K562 (cell line): Measurements from ENCODE around the gene RASSF1. TPM values are rescaled to one million over a fixed set of nuclear protein-coding genes. Genes with fewer than 3 reads are reported as not detected.

Experiments used
- ATAC-seq: fragments of 200-7000 bp; cut with Tn5 transposase; 3 replicates; pipeline ENCODE4 v1.9.1; 2020; ENCODE audit warnings: moderate library complexity
- BruUV-seq: library from RNA; stranded (reverse); fragments of 400-500 nt; replicated peaks from 2 replicates; lab custom pipeline; 2021; lab: Mats Ljungman, UMichigan
- CTCF ChIA-PET: fragments of 300-600 bp; formaldehyde crosslinking; extraction: SDS; loops from one replicate; lab custom pipeline; 2021; ENCODE audit warnings: low intra/inter-chr PET ratio; lab: Yijun Ruan, JAX
- POLR2A ChIA-PET: fragments of 300-600, 350-650 bp; sonication (Branson Sonifier 250); formaldehyde crosslinking; extraction: SDS; loops from one replicate; lab custom pipeline; 2021; ENCODE audit warnings: antibody characterized with exemption, inconsistent platforms; lab: Yijun Ruan, JAX
- DNase-seq, 4 experiments: peaks; one replicate each; pipeline versions ENCODE4 v3.0.0 to v3.0.0-alpha.2; 2011 to 2018; ENCODE audit warnings: low spot score in 3 of 4, mixed read lengths in 3 of 4; ENCODE audit errors: extremely low read depth in 1 of 4
- FAIRE-seq: peaks from 2 replicates; lab custom pipeline; 2011; peaks lifted over from hg19 to GRCh38; lab: Jason Lieb, UNC
- H2AFZ ChIP-seq: 2 replicates; pipeline ENCODE4 v1.6.0; 2011; ENCODE audit warnings: low read depth, low read length, control low read depth, inconsistent platforms
- H3K27ac ChIP-seq: fragments of 200-600 bp; 3 replicates; pipeline ENCODE4 v1.8.0; 2011; ENCODE audit warnings: low read depth, mild to moderate bottlenecking, control low read depth, inconsistent platforms, low read length, moderate library complexity, mixed read lengths; ENCODE audit errors: extremely low read depth
- H3K27me3 ChIP-seq, 2 experiments: fragments of 300-600 bp in 1 of 2; 2 replicates in 1 of 2; 3 replicates in 1 of 2; pipeline versions ENCODE4 v1.6.0 to v1.8.0; 2011; ENCODE audit warnings: inconsistent platforms in 2 of 2, low read length in 2 of 2, mild to moderate bottlenecking in 1 of 2, mixed read lengths in 1 of 2, moderate library complexity in 1 of 2; ENCODE audit not compliant: control insufficient read depth in 2 of 2, insufficient read depth in 2 of 2
- H3K36me3 ChIP-seq: fragments of 300-600 bp; 3 replicates; pipeline ENCODE4 v1.8.0; 2011; ENCODE audit warnings: mild to moderate bottlenecking, low read length, inconsistent platforms; ENCODE audit not compliant: control insufficient read depth, insufficient read depth
- H3K4me1 ChIP-seq, 2 experiments: fragments of 200-600 bp in 1 of 2; replicated peaks in 1 of 2; 2 replicates in 1 of 2; 3 replicates in 1 of 2; pipeline versions ENCODE4 v1.5.1 to v1.8.0; 2011; ENCODE audit warnings: inconsistent platforms in 2 of 2, low read length in 2 of 2, mild to moderate bottlenecking in 1 of 2, mixed read lengths in 1 of 2, moderate library complexity in 1 of 2; ENCODE audit not compliant: control insufficient read depth in 2 of 2, insufficient read depth in 2 of 2
- H3K4me2 ChIP-seq: 2 replicates; pipeline ENCODE4 v1.6.1; 2011; ENCODE audit warnings: low read length, control low read depth, inconsistent platforms, mixed read lengths; ENCODE audit not compliant: insufficient read depth
- H3K4me3 ChIP-seq: fragments of 200-600 bp; sonication (generic), shearing (Covaris generic); 2 replicates; pipeline ENCODE4 v1.5.1; 2016; ENCODE audit warnings: control low read depth, inconsistent platforms
- H3K79me2 ChIP-seq: fragments of 200-600 bp; 3 replicates; pipeline ENCODE4 v1.8.0; 2011; ENCODE audit warnings: low read length, inconsistent platforms; ENCODE audit not compliant: control insufficient read depth, insufficient read depth
- H3K9ac ChIP-seq, 2 experiments: 2 replicates each; pipeline versions ENCODE4 v1.6.0 to v1.6.1; 2011; ENCODE audit warnings: low read depth in 2 of 2, low read length in 2 of 2, control low read depth in 1 of 2, inconsistent platforms in 1 of 2, mild to moderate bottlenecking in 1 of 2, mixed read lengths in 1 of 2; ENCODE audit not compliant: insufficient read depth in 1 of 2
- H3K9me1 ChIP-seq: one replicate; pipeline ENCODE4 v1.6.0; 2011; ENCODE audit warnings: inconsistent platforms, mild to moderate bottlenecking, low read length, moderate library complexity; ENCODE audit not compliant: control insufficient read depth, insufficient read depth
- H3K9me3 ChIP-seq: replicated peaks from 2 replicates; pipeline ENCODE4 v1.5.1; 2011; ENCODE audit warnings: low read depth, low read length, inconsistent platforms; ENCODE audit not compliant: control insufficient read depth, insufficient read depth
- H4K20me1 ChIP-seq: replicated peaks from 2 replicates; pipeline ENCODE4 v1.6.1; 2011; ENCODE audit warnings: low read length, inconsistent platforms, mixed read lengths; ENCODE audit not compliant: control insufficient read depth, insufficient read depth
- NR2C2 ChIP-seq, 2 experiments: fragments of 200-800 bp in 1 of 2; sonication (Bioruptor generic) in 1 of 2; sonication (generic) in 1 of 2; formaldehyde crosslinking in 1 of 2; IDR thresholded peaks; 2 replicates each; pipeline versions ENCODE4 v1.6.1 to v1.8.0; 2016 to 2022; ENCODE audit warnings: mild to moderate bottlenecking in 1 of 2, missing compliant biosample characterization in 1 of 2, missing genetic modification characterization in 1 of 2, missing genetic modification reagents in 1 of 2
- POLR2G ChIP-seq: fragments of 200-400 bp; formaldehyde crosslinking; IDR thresholded peaks from 2 replicates; pipeline ENCODE4 v1.6.1; 2017; ENCODE audit warnings: low read depth, mild to moderate bottlenecking, antibody characterized with exemption, low read length, moderate library complexity
- RBFOX2 ChIP-seq: fragments of 200-400 bp; formaldehyde crosslinking; IDR thresholded peaks from 2 replicates; pipeline ENCODE4 v1.6.1; 2017; ENCODE audit warnings: low read depth, mild to moderate bottlenecking, low read length, moderate library complexity
- RFX1 ChIP-seq: fragments of 450-650 bp; IDR thresholded peaks from 2 replicates; pipeline ENCODE4 v1.6.1; 2016; ENCODE audit warnings: mild to moderate bottlenecking, moderate library complexity
- SLC30A9 ChIP-seq: fragments of 250-450 bp; sonication (Bioruptor Pico); IDR thresholded peaks from 2 replicates; pipeline ENCODE4 v1.8.0; 2022; ENCODE audit warnings: mild to moderate bottlenecking, moderate library complexity
- ZBTB17 ChIP-seq: fragments of 450-650 bp; formaldehyde crosslinking; IDR thresholded peaks from 2 replicates; pipeline ENCODE4 v1.4.0; 2020; ENCODE audit warnings: mild to moderate bottlenecking
- ZFX ChIP-seq: sonication (generic); formaldehyde crosslinking; IDR thresholded peaks from 2 replicates; pipeline ENCODE4 v1.8.0; 2022; ENCODE audit warnings: mild to moderate bottlenecking, missing genetic modification reagents, moderate library complexity
- ZNF311 ChIP-seq: fragments of 250-450 bp; sonication (Bioruptor Pico); IDR thresholded peaks from 2 replicates; pipeline ENCODE4 v1.4.0; 2020; ENCODE audit warnings: mild to moderate bottlenecking, moderate library complexity
- WGBS: fragments of 100-300 bp; shearing (Covaris generic); methylation state at CpG from one replicate; pipeline ENCODE4 v1.1.6; 2016; ENCODE audit warnings: low coverage, mixed read lengths; ENCODE audit not compliant: insufficient coverage; ENCODE audit errors: missing lambda C conversion rate; 5-methylcytosine and 5-hydroxymethylcytosine counted together
- in situ Hi-C: fragments of 300-500 bp; cut with MboI; formaldehyde crosslinking; loops from 4 replicates; pipeline ENCODE4 v1.15.0; 2018; ENCODE audit warnings: inconsistent platforms, mixed read lengths
- intact Hi-C: fragments of 100-400 bp; cut with micrococcal nuclease; formaldehyde crosslinking; loops from 2 replicates; pipeline ENCODE4 v1.14.2; 2022
- polyA plus RNA-seq, 8 experiments: library from polyadenylated mRNA; depleted of rRNA in 4 of 8; stranded (reverse) in 5 of 8; unstranded in 3 of 8; fragments of >200 nt; fragmentation: Nextera tagmentation in 2 of 8; fragmentation: Illumina TruSeq in 1 of 8; extraction: Ambion mirVana in 2 of 8; extraction: Trizol in 1 of 8; gene quantifications; 2 replicates each; pipeline versions ENCODE4 v1.2.1 to v1.2.3, GENCODE V29; 2011 to 2014; ENCODE audit warnings: inconsistent platforms in 1 of 8, missing spikeins in 1 of 8
- total RNA-seq, 7 experiments: library from RNA; depleted of rRNA in 6 of 7; stranded (reverse); fragments of >200 nt in 6 of 7; fragmentation: Illumina TruSeq in 2 of 7; extraction: Trizol in 2 of 7; gene quantifications; 2 replicates each; pipeline versions ENCODE4 v1.2.1 to v1.2.3, GENCODE V29; 2011 to 2021; ENCODE audit warnings: low replicate concordance in 1 of 7
- TF ChIP-seq, protein P1 (sequence below): sonication (generic); formaldehyde crosslinking; IDR thresholded peaks from 2 replicates; pipeline ENCODE4 v1.8.1; 2022; ENCODE audit warnings: missing genetic modification reagents

Gene RASSF1
- total and polyA plus RNA-seq, 9 of the 15 experiments (the other 6 are each of a cell fraction or from before 2014, with no cell fraction given): 3.6 to 57.1 (median 24.6) TPM

DNA sequence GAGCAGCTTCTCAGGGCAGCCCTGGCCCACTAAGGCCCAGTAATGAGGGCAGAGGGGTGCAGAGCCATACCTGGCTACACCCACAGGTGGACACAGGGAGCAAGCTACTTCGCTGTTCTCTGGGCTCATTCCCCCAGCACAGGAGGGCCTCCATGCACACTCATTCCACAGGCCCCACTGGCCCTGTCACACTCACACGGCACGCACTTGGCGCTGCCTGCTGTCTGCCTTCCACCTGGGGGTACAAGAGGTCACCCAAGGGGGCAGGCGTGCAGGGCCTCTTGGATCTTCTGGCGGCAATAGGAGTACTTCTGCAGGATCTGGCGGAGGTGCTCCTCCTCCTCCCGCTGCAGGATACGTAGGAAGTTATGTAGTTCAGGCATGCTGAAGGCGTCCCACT lies 10.3 kb downstream of the RASSF1 start:
- Histone ChIP-seq H3K9me1 (peaks cover 4% of the 10 kb centered on the region), H3K79me2 (peaks cover 45% of the 10 kb centered on the region), H3K9ac (peak overlapping the region in 1 of 2 experiments; percentile 28; a peak in 1 of 4 replicates), H4K20me1 (peaks cover 18% of the 10 kb centered on the region), H3K27me3 (no peaks in the 10 kb centered on the region), H3K27ac (no peak overlapping the region), H3K9me3 (no peaks in the 10 kb centered on the region), H3K4me1 (peaks cover 14 to 17% of the 10 kb centered on the region in 2 experiments; a peak in 4 of 5 replicates), H2AFZ (no peak overlapping the region), H3K36me3 (peaks cover 71% of the 10 kb centered on the region; the same call in 2 of the 3 replicates), H3K4me2 (no peak overlapping the region), H3K4me3 (no peak overlapping the region)
- FAIRE-seq: no peak
- no peak for TF ChIP-seq ZFX (CRISPR knock-in tag)
- no peak for TF ChIP-seq ZNF311 (CRISPR knock-in tag)
- TF ChIP-seq RFX1: no peak
- TF ChIP-seq NR2C2 (CRISPR knock-in tag; IDR thresholded peaks at IDR 0.05): no peak
- no peak for TF ChIP-seq NR2C2 (tag; IDR thresholded peaks at IDR 0.05)
- TF ChIP-seq POLR2G: peak; percentile 50
- TF ChIP-seq ZBTB17 (CRISPR knock-in tag): no peak
- TF ChIP-seq SLC30A9: no peak
- TF ChIP-seq RBFOX2: peak; percentile 41; the same call in 1 of the 2 replicates
- TF ChIP-seq, protein P1, sequence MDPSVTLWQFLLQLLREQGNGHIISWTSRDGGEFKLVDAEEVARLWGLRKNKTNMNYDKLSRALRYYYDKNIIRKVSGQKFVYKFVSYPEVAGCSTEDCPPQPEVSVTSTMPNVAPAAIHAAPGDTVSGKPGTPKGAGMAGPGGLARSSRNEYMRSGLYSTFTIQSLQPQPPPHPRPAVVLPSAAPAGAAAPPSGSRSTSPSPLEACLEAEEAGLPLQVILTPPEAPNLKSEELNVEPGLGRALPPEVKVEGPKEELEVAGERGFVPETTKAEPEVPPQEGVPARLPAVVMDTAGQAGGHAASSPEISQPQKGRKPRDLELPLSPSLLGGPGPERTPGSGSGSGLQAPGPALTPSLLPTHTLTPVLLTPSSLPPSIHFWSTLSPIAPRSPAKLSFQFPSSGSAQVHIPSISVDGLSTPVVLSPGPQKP (CRISPR knock-in tag): no peak
- ATAC-seq: no peak
- no TSS peak for BruUV-seq
- no peak for DNase-seq
- ChIA-PET CTCF (no interaction called here), POLR2A (interaction anchor here (0.9 to 1.8 kb wide), 4 partner anchors 9 to 24 kb away, joined by 3 to 5 read pairs (median 4); no protein-coding TSS in a partner anchor)
- in situ Hi-C loops: no loop called here
- 100% methylated on average over 4 of the region's 10 CpGs for WGBS
- intact Hi-C loops: no loop called here
